Anterior cingulate cortex (tissue), 58 donors: Measurements from ENCODE around the gene METRNL.
"Not testable (repeated sequence)": the region's sequence is repeated elsewhere in the genome, so short reads cannot be mapped to it uniquely, and the experiment has no call there.

Experiments
- DNase-seq, 58 donors: peaks; one replicate each; lab custom pipeline; 2025; lab: John Stamatoyannopoulos, UW

METRNL gene

DNA sequence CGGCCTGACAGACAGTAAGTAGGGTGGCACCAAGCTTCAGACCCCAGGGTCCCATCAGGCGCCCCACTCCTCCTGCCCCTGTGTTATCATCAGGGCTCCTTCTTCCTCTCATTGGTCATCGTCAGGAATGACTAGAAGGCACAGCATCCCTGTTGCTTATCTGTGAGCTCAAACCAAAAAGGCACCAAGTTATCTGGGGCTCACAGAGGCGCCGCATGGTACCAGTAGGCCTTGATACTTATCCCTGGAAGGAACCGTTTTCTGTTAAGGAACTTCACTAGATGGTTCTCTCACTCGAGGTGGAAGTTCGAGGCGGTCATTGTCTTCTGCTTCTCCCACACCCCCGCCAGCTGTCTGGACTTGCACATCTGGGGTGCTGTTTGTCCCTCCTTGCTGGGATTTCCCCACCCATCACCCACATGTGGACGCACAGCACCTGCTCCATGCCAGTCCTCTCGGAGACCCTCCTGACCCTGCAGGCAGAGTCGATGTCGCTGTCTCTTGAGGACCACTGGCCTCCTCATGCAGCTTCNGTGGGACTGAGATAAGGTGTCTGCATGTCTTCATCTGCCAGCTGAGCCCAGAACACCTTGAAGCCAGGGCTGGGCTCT, 52.1 kb downstream of the METRNL start:
- no peak for DNase-seq

DNA sequence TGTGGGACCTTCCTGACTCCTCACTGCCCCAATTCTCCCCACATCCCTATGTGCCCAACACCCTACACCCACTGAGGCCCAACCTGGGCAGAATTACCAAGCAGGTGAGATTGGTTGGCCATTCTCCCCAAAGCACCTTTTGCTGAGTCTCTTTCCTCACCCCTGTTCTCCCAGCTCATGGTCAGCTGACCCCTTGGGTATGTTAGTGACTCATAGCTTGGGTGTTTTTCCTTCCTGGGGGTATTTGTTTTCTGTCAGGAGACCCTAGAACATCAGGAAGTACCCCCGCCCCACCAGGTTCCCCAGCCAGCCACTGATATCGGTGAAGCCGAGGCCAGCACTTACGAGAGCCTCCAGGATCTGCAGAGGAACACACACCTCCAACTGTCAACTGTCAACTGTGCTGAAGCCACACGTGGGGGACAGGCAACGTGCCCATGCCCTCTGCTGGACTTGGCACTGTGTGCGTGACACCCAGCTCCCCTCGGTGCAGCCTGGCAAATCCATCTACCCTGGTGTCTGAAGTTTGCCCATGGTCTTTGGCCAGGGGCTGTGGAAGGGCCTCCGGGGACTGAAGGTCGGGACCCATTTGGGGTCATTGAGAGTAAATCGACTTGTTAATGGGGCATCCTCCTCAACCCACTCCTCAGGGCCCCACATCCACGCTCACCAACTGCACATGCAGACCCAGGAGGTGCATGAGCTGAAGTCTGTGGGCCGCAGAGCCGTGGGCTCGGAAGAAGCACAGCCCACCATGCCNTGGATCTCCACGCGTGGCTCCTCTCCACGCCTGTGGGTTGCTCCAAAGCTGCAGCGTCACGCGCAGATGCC, 53.1 kb downstream of the METRNL start:
- DNase-seq, result no peak

DNA sequence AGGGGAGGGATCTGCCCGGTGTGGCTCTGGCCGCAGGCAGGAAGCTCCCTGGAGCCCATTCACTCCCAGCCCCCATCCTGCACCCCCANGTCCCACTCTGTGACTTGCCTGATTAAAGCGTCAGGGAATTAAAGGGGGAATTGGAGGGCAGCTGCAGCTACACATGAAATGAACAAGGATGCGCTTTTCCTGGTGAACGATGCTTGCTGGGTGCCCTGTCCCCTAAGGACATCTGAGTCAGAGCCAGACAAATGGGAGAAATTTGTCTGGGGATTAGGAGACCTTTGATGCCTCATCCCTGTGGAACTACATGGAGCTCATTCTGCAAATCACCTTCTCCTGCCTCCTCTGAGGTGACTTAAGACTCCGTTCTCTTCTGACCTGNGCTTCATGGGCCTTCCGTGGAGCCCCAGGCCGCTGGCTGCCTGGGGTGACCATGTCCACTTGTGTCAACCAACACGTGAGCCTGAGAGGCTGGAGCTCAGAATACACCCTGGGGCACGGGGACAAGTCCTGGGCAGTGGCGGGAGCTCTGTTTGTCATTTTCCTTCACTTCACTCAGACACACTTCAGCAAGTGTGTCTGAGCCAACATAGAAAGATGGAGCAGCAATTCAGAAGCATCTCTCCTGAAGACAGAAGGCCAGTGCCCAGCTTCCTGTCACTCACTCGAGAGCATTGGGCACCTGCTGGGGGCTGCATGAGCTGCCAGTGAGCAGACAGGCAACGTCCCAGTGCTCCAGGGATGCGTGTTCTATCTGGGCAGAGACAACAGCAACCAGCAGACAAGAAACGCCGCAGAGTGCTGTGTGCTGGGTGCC, 54.1 kb downstream of the METRNL start:
- no peak for DNase-seq

DNA sequence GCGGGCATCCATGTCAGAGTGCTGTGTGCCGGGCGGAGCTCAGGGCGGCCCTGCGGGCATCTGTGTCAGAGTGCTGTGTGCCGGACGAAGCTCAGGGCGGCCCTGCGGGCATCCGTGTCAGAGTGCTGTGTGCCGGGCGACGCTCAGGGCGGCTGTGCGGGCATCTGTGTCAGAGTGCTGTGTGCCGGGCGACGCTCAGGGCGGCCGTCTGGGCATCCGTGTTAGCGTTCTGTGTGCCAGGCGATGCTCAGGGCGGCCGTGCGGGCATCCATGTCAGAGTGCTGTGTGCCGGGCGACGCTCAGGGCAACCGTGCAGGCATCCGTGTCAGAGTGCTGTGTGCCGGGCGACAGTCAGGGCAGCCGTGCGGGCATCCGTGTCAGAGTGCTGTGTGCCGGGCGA, 55.0 kb downstream of the METRNL start:
- DNase-seq, result not testable (repeated sequence)

- no peak for DNase-seq
These were observed 56.3 kb downstream of the METRNL start for GRCh38 chr17:83135692-83136091.

- DNase-seq, result no peak
These were observed 56.7 kb downstream of the METRNL start for GRCh38 chr17:83136156-83136555.

DNA sequence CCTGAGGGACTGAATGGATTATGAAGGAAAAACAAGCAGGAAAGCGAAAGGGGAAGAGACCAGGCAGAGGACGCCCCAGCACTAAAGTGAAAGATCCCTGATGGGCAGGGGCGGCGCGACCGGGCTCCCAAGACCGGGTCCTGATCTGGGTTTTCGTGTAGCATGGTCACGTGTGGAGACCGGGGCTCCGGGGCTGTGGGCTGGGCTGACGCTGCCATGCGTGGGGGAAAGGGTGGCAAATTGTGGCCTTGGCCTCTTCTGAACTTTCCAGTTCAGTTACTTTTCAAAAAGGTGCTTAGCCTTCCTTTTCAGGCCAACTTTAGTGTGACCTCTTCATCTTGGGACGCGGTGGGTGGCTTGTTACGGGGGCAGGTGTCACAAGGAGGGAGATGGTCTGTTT, 57.5 kb downstream of the METRNL start:
- DNase-seq, result no peak

DNA sequence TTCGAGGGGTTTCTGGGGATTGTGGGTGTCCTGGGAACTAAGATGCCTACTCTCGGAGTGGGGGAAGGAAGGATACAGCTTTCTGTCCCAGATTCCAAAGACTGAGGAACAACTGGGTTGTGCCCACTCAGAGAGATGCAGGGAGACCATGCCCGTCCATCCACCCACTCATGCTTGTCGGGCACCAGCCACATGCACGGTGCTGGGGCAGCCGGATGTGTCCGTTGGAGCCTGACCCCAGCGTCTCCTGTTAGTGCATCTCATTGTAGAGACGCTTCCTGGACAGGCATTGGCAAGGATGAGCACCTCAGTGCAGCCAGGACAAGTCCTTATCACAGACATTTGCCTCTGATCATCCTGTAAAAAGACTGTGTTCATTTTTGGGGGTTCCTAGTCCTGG, 58.1 kb downstream of the METRNL start:
- no peak for DNase-seq

GRCh38 chr17:83138820-83139219, 59.4 kb downstream of the METRNL start:
- DNase-seq, result no peak

GRCh38 chr17:83139541-83140248, 60.3 kb downstream of the METRNL start:
- DNase-seq, result not testable (repeated sequence)

DNA sequence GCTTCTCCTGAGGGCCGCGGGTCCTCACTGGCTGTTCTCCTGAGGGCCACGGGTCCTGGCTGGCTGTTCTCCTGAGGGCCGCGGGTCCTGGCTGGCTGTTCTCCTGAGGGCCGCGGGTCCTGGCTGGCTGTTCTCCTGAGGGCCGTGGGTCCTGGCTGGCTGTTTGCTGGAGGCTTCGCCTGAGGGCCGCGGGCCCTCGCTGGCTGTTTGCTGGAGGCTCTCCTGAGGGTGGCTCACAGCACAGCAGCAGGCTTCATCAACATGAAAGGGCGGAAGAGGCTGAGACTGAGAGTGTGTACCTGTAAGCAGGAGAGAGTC, 60.8 kb downstream of the METRNL start:
- DNase-seq, result not testable (repeated sequence)

DNA sequence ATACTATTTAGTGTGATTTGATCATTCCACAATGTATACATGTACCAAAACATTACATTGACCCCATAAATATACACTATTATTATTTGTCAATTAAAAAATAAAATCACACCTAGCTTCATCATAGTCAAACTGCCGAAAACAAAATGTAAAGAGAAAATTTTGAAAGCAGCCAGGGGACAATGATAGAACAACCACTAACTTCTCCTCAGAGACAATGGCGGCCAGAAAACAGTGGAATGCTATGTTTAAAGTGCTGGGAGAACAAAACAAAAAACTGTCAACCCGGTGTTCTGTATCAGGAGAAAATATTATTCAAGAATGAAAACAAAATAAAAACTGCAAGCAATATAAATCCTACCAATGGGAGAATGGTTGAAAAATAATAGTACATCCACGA, 63.2 kb downstream of the METRNL start:
- no peak for DNase-seq

GRCh38 chr17:83143817-83144231, 64.4 kb downstream of the METRNL start:
- DNase-seq, result no peak
